CD4-positive, CD25-positive, alpha-beta regulatory T cell (primary cell): ENCODE measurements around the gene STPG4. TPM values are rescaled to one million over a fixed set of nuclear protein-coding genes. Genes with fewer than 3 reads are reported as not detected.

ENCODE experiments used
- ATAC-seq, 2 donors: fragments of 150-1000 bp; cut with Tn5 transposase; one replicate each; pipeline ENCODE4 v1.10.0; 2021; ENCODE audit warnings: low read depth in 2 of 2, moderate number of reproducible peaks in 2 of 2, moderate library complexity in 1 of 2
- DNase-seq, 3 donors: peaks; one replicate each; pipeline versions ENCODE4 v3.0.0 to v3.0.0-alpha.2; 2012 to 2022; ENCODE audit warnings: mixed read lengths in 1 of 3
- H3K27ac ChIP-seq: one replicate; pipeline ENCODE4 v1.7.0; 2013; ENCODE audit warnings: mild to moderate bottlenecking, low read length; ENCODE audit not compliant: insufficient read depth, poor library complexity, severe bottlenecking
- H3K27me3 ChIP-seq: one replicate; pipeline ENCODE4 v1.7.0; 2013; ENCODE audit warnings: low read length; ENCODE audit not compliant: control insufficient read depth, insufficient read depth
- H3K36me3 ChIP-seq: one replicate; pipeline ENCODE4 v1.7.0; 2013; ENCODE audit warnings: mild to moderate bottlenecking, low read length, moderate library complexity; ENCODE audit not compliant: control insufficient read depth, insufficient read depth
- H3K4me1 ChIP-seq: 2 replicates; pipeline ENCODE4 v1.7.0; 2013; ENCODE audit warnings: mild to moderate bottlenecking, low read length; ENCODE audit not compliant: insufficient read depth, control insufficient read depth, poor library complexity, severe bottlenecking
- H3K4me3 ChIP-seq: one replicate; pipeline ENCODE4 v1.7.0; 2013; ENCODE audit warnings: low read depth, mild to moderate bottlenecking, low read length, moderate library complexity
- H3K9me3 ChIP-seq, 2 experiments: 1 replicate in 1 of 2; 2 replicates in 1 of 2; pipeline ENCODE4 v1.7.0; 2013; ENCODE audit warnings: low read length in 2 of 2, mild to moderate bottlenecking in 1 of 2, moderate library complexity in 1 of 2; ENCODE audit not compliant: control insufficient read depth in 2 of 2
- H3K27ac Mint-ChIP-seq, 3 donors: one replicate each; pipeline ENCODE4 v1.8.0; 2020 to 2022; ENCODE audit warnings: mild to moderate bottlenecking in 3 of 3, mixed read lengths in 3 of 3, moderate library complexity in 2 of 3
- H3K27me3 Mint-ChIP-seq: one replicate; pipeline ENCODE4 v1.8.0; 2022; ENCODE audit warnings: mild to moderate bottlenecking, mixed read lengths
- H3K36me3 Mint-ChIP-seq: one replicate; pipeline ENCODE4 v1.8.0; 2020; ENCODE audit warnings: mixed read lengths
- H3K4me1 Mint-ChIP-seq, 4 donors: one replicate each; pipeline ENCODE4 v1.8.0; 2020 to 2022; ENCODE audit warnings: mixed read lengths in 4 of 4, mild to moderate bottlenecking in 1 of 4
- H3K4me3 Mint-ChIP-seq, 4 donors: one replicate each; pipeline ENCODE4 v1.8.0; 2020 to 2022; ENCODE audit warnings: mild to moderate bottlenecking in 4 of 4, mixed read lengths in 4 of 4, moderate library complexity in 3 of 4
- H3K9me3 Mint-ChIP-seq, 7 donors: one replicate each; pipeline ENCODE4 v1.8.0; 2020 to 2022; ENCODE audit warnings: mixed read lengths in 7 of 7, mild to moderate bottlenecking in 3 of 7, moderate library complexity in 2 of 7
- polyA plus RNA-seq, 4 donors: library from polyadenylated mRNA; unstranded; fragments of 300-500 nt; fragmentation: Illumina TruSeq; gene quantifications; one replicate each; pipeline ENCODE4 v1.2.3, GENCODE V29; 2021
- total RNA-seq: library from RNA; stranded (reverse); gene quantifications from one replicate; pipeline ENCODE4 v1.2.3, GENCODE V29; 2022

STPG4 gene
- total and polyA plus RNA-seq, 5 donors from 2014 or later = 0.32 TPM; not detected in 4

DNA sequence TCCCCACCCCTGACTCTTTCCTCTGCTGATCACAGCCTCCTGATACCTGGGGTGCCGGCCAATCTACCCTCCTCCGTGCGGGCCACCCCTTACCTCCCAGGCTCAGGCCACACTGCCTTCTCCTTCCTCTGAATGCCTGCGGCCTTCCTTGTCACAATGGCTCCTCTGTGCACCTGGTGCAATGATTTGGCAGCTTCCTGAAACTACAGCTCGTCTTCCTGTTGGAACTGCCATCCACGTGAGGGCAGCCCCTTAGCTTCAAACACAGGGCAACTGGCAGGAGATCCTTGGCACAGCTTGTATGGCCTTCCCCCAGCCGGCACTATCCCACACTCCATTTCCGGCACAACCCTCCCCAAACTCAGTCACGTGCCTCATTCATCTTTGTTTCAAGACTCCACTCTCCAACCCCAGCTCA is 69.0 kb downstream of the STPG4 start:
- DNase-seq (peak in 1 of 3 donors; percentile 50), ATAC-seq (peak in 1 of 2 donors; percentile 42)
- H3K27ac Mint-ChIP-seq = no peak overlapping the region
- no peak overlapping the region for H3K27ac ChIP-seq
- H3K36me3 Mint-ChIP-seq = no peaks in the 10 kb centered on the region
- H3K4me1 Mint-ChIP-seq = peaks cover 0 to 3% (median 0%) of the 10 kb centered on the region in 4 donors
- no peak overlapping the region for H3K4me3 ChIP-seq
- H3K27me3 ChIP-seq = no peaks in the 10 kb centered on the region
- no peaks in the 10 kb centered on the region for H3K9me3 ChIP-seq
- no peaks in the 10 kb centered on the region for H3K4me1 ChIP-seq
- no peaks in the 10 kb centered on the region for H3K36me3 ChIP-seq
- H3K4me3 Mint-ChIP-seq = no peak overlapping the region
- no peaks in the 10 kb centered on the region for H3K27me3 Mint-ChIP-seq
- H3K9me3 Mint-ChIP-seq = no peaks in the 10 kb centered on the region

DNA sequence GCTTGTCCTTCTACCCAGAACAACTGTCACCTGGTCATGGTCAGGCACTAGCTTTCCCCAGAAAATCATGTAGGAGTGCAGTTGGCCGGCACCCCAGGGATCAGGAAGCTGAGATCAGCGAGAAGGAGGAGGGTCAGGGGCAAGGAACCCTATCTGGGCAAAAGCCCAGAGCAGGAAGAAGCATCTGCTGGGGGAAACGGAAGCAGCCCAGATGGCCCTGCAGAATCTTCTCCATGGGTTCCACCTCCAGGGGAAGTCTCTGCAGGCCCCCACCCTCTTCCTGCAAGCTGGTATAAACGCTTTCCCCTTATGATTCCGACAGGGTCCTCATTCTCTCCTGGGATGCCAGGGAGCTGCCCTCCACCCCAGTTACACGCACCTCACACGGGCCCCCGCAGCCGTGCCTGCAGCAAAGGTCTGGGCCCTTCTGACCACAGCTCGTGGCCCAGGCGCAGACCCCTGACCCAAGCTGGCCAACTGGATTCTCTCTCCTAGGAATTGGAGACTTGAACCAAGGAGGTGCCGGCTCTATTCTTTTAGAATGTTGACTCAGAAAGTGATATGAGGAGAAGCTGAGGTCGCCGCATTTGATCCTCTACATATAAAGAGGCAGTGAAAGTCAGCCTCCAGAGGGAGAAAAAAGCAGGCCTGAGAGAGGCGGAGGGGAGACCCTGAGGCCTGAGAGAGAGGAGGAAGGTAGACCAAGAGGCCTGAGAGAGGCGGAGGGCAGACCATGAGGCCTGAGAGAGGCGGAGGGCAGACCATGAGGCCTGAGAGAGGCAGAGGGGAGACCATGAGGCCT is 71.0 kb downstream of the STPG4 start:
- no peak overlapping the region for H3K4me3 ChIP-seq
- no peaks in the 10 kb centered on the region for H3K9me3 ChIP-seq
- no peak overlapping the region for H3K27ac ChIP-seq
- no peaks in the 10 kb centered on the region for H3K4me1 ChIP-seq
- no peaks in the 10 kb centered on the region for H3K27me3 ChIP-seq
- Mint-ChIP-seq H3K27ac (peak overlapping the region in 1 of 3 donors; percentile 29), H3K9me3 (no peaks in the 10 kb centered on the region), H3K4me3 (no peak overlapping the region), H3K4me1 (peaks cover 0 to 3% (median 0%) of the 10 kb centered on the region in 4 donors), H3K27me3 (no peaks in the 10 kb centered on the region), H3K36me3 (no peaks in the 10 kb centered on the region)
- H3K36me3 ChIP-seq = no peaks in the 10 kb centered on the region
- DNase-seq = no peak
- ATAC-seq = no peak

DNA sequence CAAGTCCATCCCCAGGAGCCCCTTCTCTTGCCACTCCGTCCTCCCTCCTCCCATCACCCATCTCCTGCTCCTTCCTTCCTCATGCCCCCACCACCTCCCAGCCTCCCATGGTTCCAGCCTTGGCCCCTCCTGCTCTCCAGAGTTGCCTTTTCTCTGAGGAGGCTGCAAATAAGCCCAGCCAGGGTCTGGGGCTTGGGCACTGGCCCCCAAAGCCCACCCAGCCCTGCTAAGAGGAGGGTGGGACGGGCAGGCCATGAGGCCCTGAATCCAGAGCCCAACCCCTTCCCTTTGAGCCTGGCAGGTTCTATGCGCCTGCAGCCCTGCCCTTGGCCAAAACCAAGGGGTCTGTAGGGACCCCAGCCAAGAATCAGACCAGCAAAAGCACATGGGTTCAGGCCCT is 71.6 kb downstream of the STPG4 start:
- no peak overlapping the region for H3K4me3 ChIP-seq
- no peak overlapping the region for H3K27ac ChIP-seq
- H3K27me3 ChIP-seq = no peaks in the 10 kb centered on the region
- ATAC-seq (no peak), DNase-seq (no peak)
- Mint-ChIP-seq H3K27me3 (no peaks in the 10 kb centered on the region), H3K4me3 (no peak overlapping the region), H3K36me3 (no peaks in the 10 kb centered on the region), H3K9me3 (no peaks in the 10 kb centered on the region), H3K4me1 (peaks cover 0 to 3% (median 0%) of the 10 kb centered on the region in 4 donors), H3K27ac (no peak overlapping the region)
- no peaks in the 10 kb centered on the region for H3K4me1 ChIP-seq
- H3K36me3 ChIP-seq = no peaks in the 10 kb centered on the region
- H3K9me3 ChIP-seq = no peaks in the 10 kb centered on the region

DNA sequence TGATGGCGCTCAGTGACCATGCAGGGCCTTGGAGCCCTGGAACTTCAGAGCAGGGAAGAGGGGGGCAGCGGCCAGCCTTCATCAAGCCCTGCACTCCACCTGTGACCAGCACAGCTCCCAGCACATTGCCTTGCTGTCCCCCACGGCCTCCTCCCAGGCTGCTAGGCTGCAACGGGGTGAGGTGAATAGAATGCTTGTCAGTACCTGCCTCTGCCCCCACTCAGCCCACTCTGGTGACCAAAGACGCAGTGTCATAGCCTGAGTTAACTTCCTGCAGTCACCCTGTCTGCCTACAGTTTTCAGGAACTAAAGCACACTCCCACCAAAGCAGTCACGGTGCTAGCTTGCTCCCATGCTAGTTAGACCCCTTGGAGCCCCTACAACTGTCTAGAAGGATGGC is 72.1 kb downstream of the STPG4 start:
- Histone ChIP-seq H3K4me1 (no peaks in the 10 kb centered on the region), H3K9me3 (no peaks in the 10 kb centered on the region), H3K36me3 (no peaks in the 10 kb centered on the region), H3K27me3 (no peaks in the 10 kb centered on the region), H3K27ac (no peak overlapping the region), H3K4me3 (no peak overlapping the region)
- DNase-seq = no peak
- H3K4me3 Mint-ChIP-seq = no peak overlapping the region
- H3K27ac Mint-ChIP-seq = no peak overlapping the region
- no peak for ATAC-seq
- H3K4me1 Mint-ChIP-seq = peaks cover 0 to 3% (median 0%) of the 10 kb centered on the region in 4 donors
- H3K9me3 Mint-ChIP-seq = no peaks in the 10 kb centered on the region
- H3K27me3 Mint-ChIP-seq = no peaks in the 10 kb centered on the region
- H3K36me3 Mint-ChIP-seq = no peaks in the 10 kb centered on the region

DNA sequence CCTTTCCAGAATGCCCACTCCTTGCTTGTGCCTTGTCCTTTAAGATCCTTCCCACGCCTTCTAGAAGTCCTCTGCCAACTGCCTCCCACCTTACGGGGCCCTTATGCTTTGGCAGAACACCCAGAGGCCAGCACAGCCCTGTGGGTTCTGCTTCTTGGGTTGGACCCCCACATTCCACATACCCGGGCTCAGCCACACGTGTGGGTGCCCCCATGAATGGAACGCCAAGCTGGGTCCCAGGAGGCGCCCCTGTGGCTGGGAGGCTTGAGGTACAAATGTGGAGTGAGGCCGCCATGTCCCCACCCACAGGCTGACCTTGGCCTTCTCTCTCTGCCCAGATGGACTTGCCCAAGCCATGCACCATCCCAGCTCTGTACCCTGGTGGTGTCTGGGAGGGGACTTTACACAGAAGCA is 74.2 kb downstream of the STPG4 start:
- no peak for ATAC-seq
- H3K36me3 ChIP-seq = no peaks in the 10 kb centered on the region

GRCh38 chr2:47079515-47080412 is 75.3 kb downstream of the STPG4 start:
- DNase-seq = no peak
- Histone ChIP-seq H3K27ac (no peak overlapping the region), H3K27me3 (no peaks in the 10 kb centered on the region), H3K36me3 (no peaks in the 10 kb centered on the region), H3K4me3 (no peak overlapping the region), H3K4me1 (no peaks in the 10 kb centered on the region), H3K9me3 (no peaks in the 10 kb centered on the region)
- H3K27me3 Mint-ChIP-seq = no peaks in the 10 kb centered on the region
- H3K27ac Mint-ChIP-seq = peak overlapping the region in 1 of 3 donors; percentile 32
- H3K36me3 Mint-ChIP-seq = peaks cover 8% of the 10 kb centered on the region
- ATAC-seq = peak in 1 of 2 donors; percentile 22
- H3K9me3 Mint-ChIP-seq = no peaks in the 10 kb centered on the region
- H3K4me1 Mint-ChIP-seq = peaks cover 0 to 2% (median 0%) of the 10 kb centered on the region in 4 donors
- H3K4me3 Mint-ChIP-seq = no peak overlapping the region

More for the DNA sequence above, 74.2 kb downstream of the STPG4 start:
- peak overlapping the region in 2 of 3 donors; percentile 32 to 75 for H3K27ac Mint-ChIP-seq
- H3K27ac ChIP-seq = no peak overlapping the region
- no peaks in the 10 kb centered on the region for H3K27me3 ChIP-seq
- no peaks in the 10 kb centered on the region for H3K9me3 Mint-ChIP-seq
- H3K4me1 ChIP-seq = no peaks in the 10 kb centered on the region
- no peaks in the 10 kb centered on the region for H3K9me3 ChIP-seq
- H3K4me1 Mint-ChIP-seq = no peaks in the 10 kb centered on the region
- H3K36me3 Mint-ChIP-seq = peaks cover 8% of the 10 kb centered on the region
- no peaks in the 10 kb centered on the region for H3K27me3 Mint-ChIP-seq
- DNase-seq = no peak
- no peak overlapping the region for H3K4me3 Mint-ChIP-seq
- H3K4me3 ChIP-seq = no peak overlapping the region

GRCh38 chr2:47078541-47079482 is 76.3 kb downstream of the STPG4 start:
- H3K27me3 ChIP-seq = no peaks in the 10 kb centered on the region
- H3K27ac ChIP-seq = no peak overlapping the region
- no peak overlapping the region for H3K4me3 ChIP-seq
- Mint-ChIP-seq H3K4me1 (peaks cover 0 to 2% (median 0%) of the 10 kb centered on the region in 4 donors), H3K27me3 (no peaks in the 10 kb centered on the region), H3K27ac (peak overlapping the region in 1 of 3 donors; percentile 26), H3K4me3 (no peak overlapping the region), H3K9me3 (no peaks in the 10 kb centered on the region), H3K36me3 (peaks cover 8% of the 10 kb centered on the region)
- no peak for ATAC-seq
- no peaks in the 10 kb centered on the region for H3K9me3 ChIP-seq
- no peaks in the 10 kb centered on the region for H3K36me3 ChIP-seq
- H3K4me1 ChIP-seq = no peaks in the 10 kb centered on the region
- no peak for DNase-seq
